ENCODE results near the gene SH2D6. TPM values are rescaled to one million over a fixed set of nuclear protein-coding genes. Genes with fewer than 3 reads are reported as not detected.

SH2D6 gene
- total RNA-seq, 2 experiments from 2014 or later = 0.30 TPM; not detected in 1

- DNase-seq = no peak
- no peak for ATAC-seq (ENCODE audit: poor library complexity)
- Mint-ChIP-seq H3K4me1 (ENCODE audit: low read depth) (no peaks in the 10 kb centered on the region), H3K36me3 (ENCODE audit: low read depth) (no peaks in the 10 kb centered on the region), H3K27me3 (no peaks in the 10 kb centered on the region), H3K27ac (no peak overlapping the region), H3K4me3 (no peak overlapping the region), H3K9me3 (no peaks in the 10 kb centered on the region)
- Histone ChIP-seq H3K9me3 (ENCODE audit: control insufficient read depth in 1 of 2, insufficient read depth in 1 of 2, low read length in 2 of 2) (no peaks in the 10 kb centered on the region), H3K4me1 (ENCODE audit: insufficient read depth, low read length) (no peaks in the 10 kb centered on the region), H3K27ac (ENCODE audit: low read depth in 1 of 2, low read length in 2 of 2) (no peak overlapping the region), H3K4me3 (ENCODE audit: low read length) (no peak overlapping the region), H3K27me3 (ENCODE audit: control insufficient read depth in 1 of 2, insufficient read depth in 2 of 2, low read length in 2 of 2) (no peaks in the 10 kb centered on the region), H3K36me3 (ENCODE audit: insufficient read depth, low read length) (no peaks in the 10 kb centered on the region)
- TF ChIP-seq CTCF (IDR thresholded peaks at IDR 0.05) = no peak
- intact Hi-C loops (cut with DNase I, micrococcal nuclease) = no loop called here
- POLR2A ChIA-PET = interaction anchor here (1.6 kb wide), 1 partner anchor 10 kb away, joined by 5 read pairs; no protein-coding TSS in a partner anchor
- CTCF ChIA-PET = no interaction called here
These were observed 28.7 kb downstream of the SH2D6 start for GRCh38 chr2:85447222-85447585.

GRCh38 chr2:85448461-85449213 lies 30.1 kb downstream of the SH2D6 start:
- CTCF ChIA-PET = no interaction called here
- no peak for ATAC-seq (ENCODE audit: poor library complexity)
- Mint-ChIP-seq H3K4me3 (no peak overlapping the region), H3K27me3 (no peaks in the 10 kb centered on the region), H3K9me3 (no peaks in the 10 kb centered on the region), H3K4me1 (ENCODE audit: low read depth) (no peaks in the 10 kb centered on the region), H3K36me3 (ENCODE audit: low read depth) (no peaks in the 10 kb centered on the region), H3K27ac (no peak overlapping the region)
- no peak for DNase-seq
- intact Hi-C loops (cut with DNase I, micrococcal nuclease) = no loop called here
- TF ChIP-seq CTCF (IDR thresholded peaks at IDR 0.05) = no peak
- H3K27me3 ChIP-seq (ENCODE audit: control insufficient read depth in 1 of 2, insufficient read depth in 2 of 2, low read length in 2 of 2) = no peaks in the 10 kb centered on the region
- H3K9me3 ChIP-seq (ENCODE audit: control insufficient read depth in 1 of 2, insufficient read depth in 1 of 2, low read length in 2 of 2) = no peaks in the 10 kb centered on the region
- H3K4me3 ChIP-seq (ENCODE audit: low read length) = no peak overlapping the region
- H3K27ac ChIP-seq (ENCODE audit: low read depth in 1 of 2, low read length in 2 of 2) = no peak overlapping the region
- no peaks in the 10 kb centered on the region for H3K36me3 ChIP-seq (ENCODE audit: insufficient read depth, low read length)
- no peaks in the 10 kb centered on the region for H3K4me1 ChIP-seq (ENCODE audit: insufficient read depth, low read length)
- POLR2A ChIA-PET = no interaction called here

- no peak overlapping the region for H3K27ac ChIP-seq (ENCODE audit: low read depth in 1 of 2, low read length in 2 of 2)
- DNase-seq (no peak), ATAC-seq (ENCODE audit: poor library complexity) (no peak)
- no peak overlapping the region for H3K27ac Mint-ChIP-seq
- intact Hi-C loops (cut with DNase I, micrococcal nuclease) = no loop called here
- CTCF ChIA-PET = no interaction called here
- no peak for TF ChIP-seq CTCF (IDR thresholded peaks at IDR 0.05)
- no peaks in the 10 kb centered on the region for H3K36me3 Mint-ChIP-seq (ENCODE audit: low read depth)
- H3K9me3 ChIP-seq (ENCODE audit: control insufficient read depth in 1 of 2, insufficient read depth in 1 of 2, low read length in 2 of 2) = no peaks in the 10 kb centered on the region
- no peaks in the 10 kb centered on the region for H3K9me3 Mint-ChIP-seq
- no peak overlapping the region for H3K4me3 Mint-ChIP-seq
- H3K36me3 ChIP-seq (ENCODE audit: insufficient read depth, low read length) = no peaks in the 10 kb centered on the region
- H3K4me1 ChIP-seq (ENCODE audit: insufficient read depth, low read length) = no peaks in the 10 kb centered on the region
- no peak overlapping the region for H3K4me3 ChIP-seq (ENCODE audit: low read length)
- no peaks in the 10 kb centered on the region for H3K27me3 ChIP-seq (ENCODE audit: control insufficient read depth in 1 of 2, insufficient read depth in 2 of 2, low read length in 2 of 2)
- no peaks in the 10 kb centered on the region for H3K4me1 Mint-ChIP-seq (ENCODE audit: low read depth)
- POLR2A ChIA-PET = no interaction called here
- no peaks in the 10 kb centered on the region for H3K27me3 Mint-ChIP-seq
These were observed 30.7 kb downstream of the SH2D6 start for GRCh38 chr2:85449214-85449588.
